Mesendoderm (in vitro differentiated cells): ENCODE results near the gene CACNA1C.

Experiments used
- DNase-seq: peaks from one replicate; pipeline ENCODE4 v3.0.0; 2013
- H2AK5ac ChIP-seq: 2 replicates; pipeline ENCODE4 v1.6.1; 2013; ENCODE audit warnings: low read length, inconsistent platforms
- H2BK120ac ChIP-seq: 2 replicates; pipeline ENCODE4 v1.6.1; 2013; ENCODE audit warnings: low read depth, mild to moderate bottlenecking, low read length, moderate library complexity, mixed read lengths
- H2BK15ac ChIP-seq: replicated peaks from 2 replicates; pipeline ENCODE4 v1.6.1; 2013; ENCODE audit warnings: low read depth, mild to moderate bottlenecking, moderate library complexity
- H2BK5ac ChIP-seq: 2 replicates; pipeline ENCODE4 v1.6.1; 2013; ENCODE audit warnings: low read length, inconsistent platforms
- H3K18ac ChIP-seq: 2 replicates; pipeline ENCODE4 v1.6.1; 2013; ENCODE audit warnings: mild to moderate bottlenecking, low read length, mixed read lengths
- H3K23ac ChIP-seq: one replicate; pipeline ENCODE4 v1.6.1; 2013; ENCODE audit warnings: low read length
- H3K27ac ChIP-seq: 2 replicates; pipeline ENCODE4 v1.5.1; 2013; ENCODE audit warnings: low read depth, mild to moderate bottlenecking, inconsistent platforms, low read length, moderate library complexity
- H3K27me3 ChIP-seq: 2 replicates; pipeline ENCODE4 v1.6.1; 2013; ENCODE audit warnings: low read length, control low read depth, mild to moderate bottlenecking, inconsistent platforms; ENCODE audit not compliant: insufficient read depth, poor library complexity
- H3K36me3 ChIP-seq: 2 replicates; pipeline ENCODE4 v1.6.1; 2013; ENCODE audit warnings: low read length, inconsistent platforms; ENCODE audit not compliant: control insufficient read depth, insufficient read depth
- H3K4ac ChIP-seq: one replicate; pipeline ENCODE4 v1.6.1; 2013; ENCODE audit warnings: low read depth, mild to moderate bottlenecking, low read length, moderate library complexity
- H3K4me1 ChIP-seq: 2 replicates; pipeline ENCODE4 v1.6.1; 2013; ENCODE audit warnings: low read depth, low read length, inconsistent platforms; ENCODE audit not compliant: control insufficient read depth
- H3K4me2 ChIP-seq: 2 replicates; pipeline ENCODE4 v1.6.1; 2013; ENCODE audit warnings: low read length
- H3K4me3 ChIP-seq: 2 replicates; pipeline ENCODE4 v1.5.1; 2013; ENCODE audit warnings: mild to moderate bottlenecking, low read length
- H3K56ac ChIP-seq: one replicate; pipeline ENCODE4 v1.6.1; 2013; ENCODE audit warnings: low read length
- H3K79me1 ChIP-seq: 2 replicates; pipeline ENCODE4 v1.6.1; 2013; ENCODE audit warnings: low read length, inconsistent platforms
- H3K79me2 ChIP-seq: 2 replicates; pipeline ENCODE4 v1.6.1; 2013; ENCODE audit warnings: mild to moderate bottlenecking, low read length; ENCODE audit not compliant: control insufficient read depth, insufficient read depth
- H3K9ac ChIP-seq: 2 replicates; pipeline ENCODE4 v1.6.1; 2013; ENCODE audit warnings: low read length, inconsistent platforms
- H4K5ac ChIP-seq: one replicate; pipeline ENCODE4 v1.6.1; 2013; ENCODE audit warnings: low read length
- H4K8ac ChIP-seq: one replicate; pipeline ENCODE4 v1.6.1; 2013; ENCODE audit warnings: low read depth, mild to moderate bottlenecking, control low read depth, low read length, moderate library complexity
- WGBS: extraction: QIAGEN DNeasy Blood & Tissue Kit; methylation state at CpG from one replicate; pipeline ENCODE4 v1.1.7; 2013; ENCODE audit warnings: low lambda C conversion rate, missing lambda C conversion rate; ENCODE audit not compliant: insufficient coverage; ENCODE audit errors: extremely low coverage; 5-methylcytosine and 5-hydroxymethylcytosine counted together

CACNA1C gene

GRCh38 chr12:2076196-2076570 lies 23.4 kb downstream of the CACNA1C start:
- WGBS, result 100% methylated on average over 1 of the region's 9 CpGs
- DNase-seq, result no peak
- Histone ChIP-seq H2BK120ac (no peak overlapping the region), H3K4me1 (no peaks in the 10 kb centered on the region), H3K79me1 (no peaks in the 10 kb centered on the region), H3K56ac (no peak overlapping the region), H3K36me3 (no peaks in the 10 kb centered on the region), H2BK5ac (no peak overlapping the region), H4K8ac (no peak overlapping the region), H2BK15ac (no peak overlapping the region), H3K23ac (no peak overlapping the region), H3K18ac (no peak overlapping the region), H3K79me2 (no peaks in the 10 kb centered on the region), H3K4ac (no peak overlapping the region), H3K9ac (no peak overlapping the region), H4K5ac (no peak overlapping the region), H3K4me2 (no peak overlapping the region), H3K27ac (no peak overlapping the region), H2AK5ac (no peak overlapping the region), H3K4me3 (no peak overlapping the region), H3K27me3 (no peaks in the 10 kb centered on the region)

GRCh38 chr12:2076728-2077127 lies 23.9 kb downstream of the CACNA1C start:
- no peaks in the 10 kb centered on the region for H3K36me3 ChIP-seq
- H3K4me3 ChIP-seq, result no peak overlapping the region
- H2AK5ac ChIP-seq, result no peak overlapping the region
- no peaks in the 10 kb centered on the region for H3K27me3 ChIP-seq
- H3K23ac ChIP-seq, result no peak overlapping the region
- H3K4me2 ChIP-seq, result no peak overlapping the region
- no peaks in the 10 kb centered on the region for H3K79me1 ChIP-seq
- no peak overlapping the region for H4K5ac ChIP-seq
- no peak overlapping the region for H4K8ac ChIP-seq
- H3K4ac ChIP-seq, result no peak overlapping the region
- no peak overlapping the region for H2BK15ac ChIP-seq
- no peak overlapping the region for H3K18ac ChIP-seq
- H2BK5ac ChIP-seq, result no peak overlapping the region
- H3K27ac ChIP-seq, result no peak overlapping the region
- no peak overlapping the region for H3K56ac ChIP-seq
- no peak for DNase-seq
- no peak overlapping the region for H3K9ac ChIP-seq
- H3K79me2 ChIP-seq, result no peaks in the 10 kb centered on the region
- no peaks in the 10 kb centered on the region for H3K4me1 ChIP-seq
- H2BK120ac ChIP-seq, result no peak overlapping the region
- no CpG with 5 or more reads among the region's 10 CpGs for WGBS

GRCh38 chr12:2080604-2081003 lies 27.8 kb downstream of the CACNA1C start:
- no peaks in the 10 kb centered on the region for H3K4me1 ChIP-seq
- DNase-seq, result no peak
- no peak overlapping the region for H4K5ac ChIP-seq
- no peak overlapping the region for H3K27ac ChIP-seq
- H3K4me2 ChIP-seq, result no peak overlapping the region
- H3K4ac ChIP-seq, result no peak overlapping the region
- H3K9ac ChIP-seq, result no peak overlapping the region
- no peak overlapping the region for H3K56ac ChIP-seq
- H3K4me3 ChIP-seq, result no peak overlapping the region
- H3K79me2 ChIP-seq, result no peaks in the 10 kb centered on the region
- no peaks in the 10 kb centered on the region for H3K36me3 ChIP-seq
- H3K23ac ChIP-seq, result no peak overlapping the region
- H2BK5ac ChIP-seq, result no peak overlapping the region
- no peaks in the 10 kb centered on the region for H3K79me1 ChIP-seq
- H2BK120ac ChIP-seq, result no peak overlapping the region
- no peak overlapping the region for H2BK15ac ChIP-seq
- no peaks in the 10 kb centered on the region for H3K27me3 ChIP-seq
- no peak overlapping the region for H2AK5ac ChIP-seq
- H4K8ac ChIP-seq, result no peak overlapping the region
- H3K18ac ChIP-seq, result no peak overlapping the region

- Histone ChIP-seq H3K27me3 (no peaks in the 10 kb centered on the region), H3K23ac (no peak overlapping the region), H4K5ac (no peak overlapping the region), H4K8ac (no peak overlapping the region), H3K4me3 (no peak overlapping the region), H3K9ac (no peak overlapping the region), H3K18ac (no peak overlapping the region), H2BK5ac (no peak overlapping the region), H2BK120ac (no peak overlapping the region), H3K27ac (no peak overlapping the region), H3K4me2 (no peak overlapping the region), H3K36me3 (no peaks in the 10 kb centered on the region), H3K79me2 (no peaks in the 10 kb centered on the region), H2BK15ac (no peak overlapping the region), H3K56ac (no peak overlapping the region), H3K79me1 (no peaks in the 10 kb centered on the region), H2AK5ac (no peak overlapping the region), H3K4me1 (no peaks in the 10 kb centered on the region), H3K4ac (no peak overlapping the region)
- no peak for DNase-seq
- no CpG with 5 or more reads among the region's 6 CpGs for WGBS
These were observed 29.5 kb downstream of the CACNA1C start for GRCh38 chr12:2082321-2082720.

- Histone ChIP-seq H2BK15ac (no peak overlapping the region), H2BK5ac (no peak overlapping the region), H3K4ac (no peak overlapping the region)
These were observed 30.2 kb downstream of the CACNA1C start for GRCh38 chr12:2083008-2083407.

GRCh38 chr12:2083561-2083960 lies 30.8 kb downstream of the CACNA1C start:
- H3K4me2 ChIP-seq, result no peak overlapping the region
- H3K4ac ChIP-seq, result no peak overlapping the region
- WGBS, result no CpG with 5 or more reads among the region's 1 CpG
- no peaks in the 10 kb centered on the region for H3K27me3 ChIP-seq
- no peak overlapping the region for H3K4me3 ChIP-seq
- no peak overlapping the region for H3K56ac ChIP-seq
- no peaks in the 10 kb centered on the region for H3K79me1 ChIP-seq
- H3K23ac ChIP-seq, result no peak overlapping the region
- H3K4me1 ChIP-seq, result no peaks in the 10 kb centered on the region
- H4K5ac ChIP-seq, result no peak overlapping the region
- H2BK15ac ChIP-seq, result no peak overlapping the region
- H2BK120ac ChIP-seq, result no peak overlapping the region
- no peak overlapping the region for H4K8ac ChIP-seq
- no peak overlapping the region for H2AK5ac ChIP-seq
- no peaks in the 10 kb centered on the region for H3K36me3 ChIP-seq
- no peak overlapping the region for H3K18ac ChIP-seq
- H3K79me2 ChIP-seq, result no peaks in the 10 kb centered on the region
- no peak for DNase-seq
- H2BK5ac ChIP-seq, result no peak overlapping the region
- H3K27ac ChIP-seq, result no peak overlapping the region
- H3K9ac ChIP-seq, result no peak overlapping the region

More at GRCh38 chr12:2083008-2083407, 30.2 kb downstream of the CACNA1C start:
- Histone ChIP-seq H2BK120ac (no peak overlapping the region), H3K27ac (no peak overlapping the region), H4K8ac (no peak overlapping the region), H3K4me3 (no peak overlapping the region), H4K5ac (no peak overlapping the region), H3K23ac (peak overlapping the region; percentile 59), H3K4me1 (no peaks in the 10 kb centered on the region), H3K56ac (no peak overlapping the region), H3K9ac (no peak overlapping the region), H3K4me2 (no peak overlapping the region), H2AK5ac (no peak overlapping the region), H3K36me3 (no peaks in the 10 kb centered on the region), H3K27me3 (no peaks in the 10 kb centered on the region), H3K79me1 (no peaks in the 10 kb centered on the region), H3K18ac (no peak overlapping the region), H3K79me2 (no peaks in the 10 kb centered on the region)
- no CpG with 5 or more reads among the region's 1 CpG for WGBS
- peak; percentile 20 for DNase-seq
